A673 (cell line): ENCODE measurements around the gene MED23. TPM values are rescaled to one million over a fixed set of nuclear protein-coding genes. Genes with fewer than 3 reads are reported as not detected.

Experiments used
- BruUV-seq: library from RNA; stranded (reverse); fragments of 400-500 nt; replicated peaks from 2 replicates; lab custom pipeline; 2021; lab: Mats Ljungman, UMichigan
- CTCF ChIA-PET: fragments of 300-600 bp; sonication (Branson Sonifier 250); formaldehyde crosslinking; loops from one replicate; lab custom pipeline; 2022; ENCODE audit warnings: antibody characterized with exemption; lab: Charles Lee
- POLR2A ChIA-PET: fragments of 300-600 bp; sonication (Branson Sonifier 250); formaldehyde crosslinking; loops from one replicate; lab custom pipeline; 2022; ENCODE audit warnings: antibody characterized with exemption; ENCODE audit not compliant: low non-redundant PET; lab: Charles Lee
- DNase-seq: peaks from one replicate; pipeline ENCODE4 v3.0.0-alpha.2; 2015; ENCODE audit warnings: low spot score
- H3K27ac ChIP-seq: fragments of 200-600 bp; sonication (generic); 2 replicates; pipeline ENCODE4 v1.5.1; 2016; ENCODE audit warnings: mixed run types, low read depth, mild to moderate bottlenecking, mixed read lengths, antibody characterized with exemption, low read length; ENCODE audit not compliant: poor library complexity, severe bottlenecking
- H3K27me3 ChIP-seq: fragments of 200-600 bp; sonication (generic); replicated peaks from 2 replicates; pipeline ENCODE4 v1.6.1; 2017; ENCODE audit warnings: mixed run types, low read depth, mild to moderate bottlenecking, mixed read lengths, antibody characterized with exemption, low read length; ENCODE audit not compliant: insufficient read depth, poor library complexity
- H3K36me3 ChIP-seq: fragments of 200-600 bp; sonication (generic); 2 replicates; pipeline ENCODE4 v1.6.1; 2016; ENCODE audit warnings: mixed run types, mild to moderate bottlenecking, mixed read lengths, antibody characterized with exemption, low read length; ENCODE audit not compliant: insufficient read depth, poor library complexity, severe bottlenecking
- H3K4me1 ChIP-seq: fragments of 200-600 bp; sonication (generic); 2 replicates; pipeline ENCODE4 v1.6.1; 2017; ENCODE audit warnings: mixed run types, mild to moderate bottlenecking, mixed read lengths, antibody characterized with exemption, low read length; ENCODE audit not compliant: insufficient read depth, poor library complexity, severe bottlenecking
- H3K4me3 ChIP-seq: fragments of 200-600 bp; sonication (generic); 2 replicates; pipeline ENCODE4 v1.5.1; 2016; ENCODE audit warnings: low read depth, mixed run types, mild to moderate bottlenecking, mixed read lengths, low read length; ENCODE audit not compliant: poor library complexity, severe bottlenecking
- H3K9me3 ChIP-seq: fragments of 200-600 bp; sonication (generic); 2 replicates; pipeline ENCODE4 v1.6.1; 2016; ENCODE audit warnings: mixed run types, low read depth, mild to moderate bottlenecking, mixed read lengths, antibody characterized with exemption, low read length; ENCODE audit not compliant: poor library complexity, severe bottlenecking
- CTCF ChIP-seq: fragments of 300-800, 200-600 bp; sonication (generic); conservative IDR thresholded peaks from 2 replicates; pipeline ENCODE4 v1.5.1; 2017; ENCODE audit warnings: low read depth, mild to moderate bottlenecking, antibody characterized with exemption, low read length, moderate library complexity, mixed read lengths
- EZH2 ChIP-seq: fragments of 200-600 bp; sonication (generic); IDR thresholded peaks from 2 replicates; pipeline ENCODE4 v1.6.1; 2017; ENCODE audit warnings: borderline replicate concordance, low read depth, mild to moderate bottlenecking, mixed read lengths, antibody characterized with exemption, low read length; ENCODE audit not compliant: poor library complexity, severe bottlenecking
- intact Hi-C: fragments of 100-400 bp; cut with micrococcal nuclease; formaldehyde crosslinking; loops from one replicate; pipeline ENCODE4 v1.10.0; 2022; ENCODE audit not compliant: unreplicated experiment
- total RNA-seq: library from RNA; stranded (reverse); gene quantifications from 2 replicates; pipeline ENCODE4 v1.2.3, GENCODE V29; 2021

MED23 gene
- total RNA-seq, 1 experiment from 2014 or later: 32.3 TPM

GRCh38 chr6:131645846-131646245 lies 17.8 kb upstream of the MED23 start:
- ChIA-PET POLR2A (no interaction called here), CTCF (no interaction called here)
- no TSS peak for BruUV-seq
- TF ChIP-seq CTCF: no peak
- no peak overlapping the region for H3K27ac ChIP-seq
- no peak for DNase-seq
- intact Hi-C loops: no loop called here
- no peaks in the 10 kb centered on the region for H3K9me3 ChIP-seq
- H3K27me3 ChIP-seq: no peaks in the 10 kb centered on the region
- H3K36me3 ChIP-seq: no peaks in the 10 kb centered on the region
- H3K4me3 ChIP-seq: no peak overlapping the region
- H3K4me1 ChIP-seq: no peaks in the 10 kb centered on the region

- H3K4me1 ChIP-seq: no peaks in the 10 kb centered on the region
- DNase-seq: no peak
- no peak overlapping the region for H3K27ac ChIP-seq
- no peak overlapping the region for H3K4me3 ChIP-seq
- H3K27me3 ChIP-seq: no peaks in the 10 kb centered on the region
- POLR2A ChIA-PET: no interaction called here
- CTCF ChIA-PET: interaction anchor here (0.6 kb wide), 1 partner anchor 17 kb away, joined by 4 read pairs; the partner anchor contains the start of gene MED23
- H3K36me3 ChIP-seq: no peaks in the 10 kb centered on the region
- intact Hi-C loops: no loop called here
- no TSS peak for BruUV-seq
- H3K9me3 ChIP-seq: no peaks in the 10 kb centered on the region
- TF ChIP-seq EZH2: no peak
- TF ChIP-seq CTCF: no peak
Observed at GRCh38 chr6:131644921-131645320, 16.9 kb upstream of the MED23 start.

- no peaks in the 10 kb centered on the region for H3K27me3 ChIP-seq
- CTCF ChIA-PET: interaction anchor here (1.6 kb wide), 1 partner anchor 15 kb away, joined by 4 read pairs; no protein-coding TSS in a partner anchor
- no peaks in the 10 kb centered on the region for H3K4me1 ChIP-seq
- H3K27ac ChIP-seq: no peak overlapping the region
- intact Hi-C loops: no loop called here
- POLR2A ChIA-PET: no interaction called here
- no TSS peak for BruUV-seq
- TF ChIP-seq EZH2: no peak
- no peak for TF ChIP-seq CTCF
- H3K9me3 ChIP-seq: no peaks in the 10 kb centered on the region
- H3K4me3 ChIP-seq: no peak overlapping the region
- H3K36me3 ChIP-seq: no peaks in the 10 kb centered on the region
- no peak for DNase-seq
Observed at GRCh38 chr6:131643855-131644460, 15.9 kb upstream of the MED23 start.
